NCI-H2081 (cell line): ENCODE data around the gene HES5.

Source experiments
- DNase-seq, 2 experiments: peaks; one replicate each; lab custom pipeline; 2025; lab: John Stamatoyannopoulos, UW

The HES5 gene

GRCh38 chr1:2514863-2515762, 14.9 kb downstream of the HES5 start:
- no peak for DNase-seq

GRCh38 chr1:2513939-2514652, 16.0 kb downstream of the HES5 start:
- DNase-seq: no peak

- DNase-seq: no peak
Observed at GRCh38 chr1:2512862-2513421, 17.1 kb downstream of the HES5 start.

GRCh38 chr1:2510366-2511155, 19.5 kb downstream of the HES5 start:
- DNase-seq: no peak

- DNase-seq: no peak
Observed at GRCh38 chr1:2509589-2509988, 20.5 kb downstream of the HES5 start.

GRCh38 chr1:2508751-2509150, 21.3 kb downstream of the HES5 start:
- no peak for DNase-seq

- no peak for DNase-seq
Observed at GRCh38 chr1:2508180-2508579, 21.9 kb downstream of the HES5 start.

GRCh38 chr1:2507744-2508155, 22.3 kb downstream of the HES5 start:
- DNase-seq: no peak

- DNase-seq: no peak
Observed at GRCh38 chr1:2506901-2507565, 23.0 kb downstream of the HES5 start.

- DNase-seq: no peak
Observed at GRCh38 chr1:2506007-2506860, 23.8 kb downstream of the HES5 start.

- no peak for DNase-seq
Observed at GRCh38 chr1:2505461-2505994, 24.5 kb downstream of the HES5 start.

- DNase-seq: no peak
Observed at GRCh38 chr1:2504949-2505272, 25.2 kb downstream of the HES5 start.

- DNase-seq: no peak
Observed at GRCh38 chr1:2504225-2504948, 25.7 kb downstream of the HES5 start.

GRCh38 chr1:2503554-2504224, 26.4 kb downstream of the HES5 start:
- DNase-seq: no peak

GRCh38 chr1:2502661-2503553, 27.2 kb downstream of the HES5 start:
- no peak for DNase-seq

- DNase-seq: no peak
Observed at GRCh38 chr1:2502210-2502609, 27.9 kb downstream of the HES5 start.

- DNase-seq: no peak
Observed at GRCh38 chr1:2501820-2502119, 28.3 kb downstream of the HES5 start.

GRCh38 chr1:2501041-2501819, 28.8 kb downstream of the HES5 start:
- DNase-seq: no peak
